ENCODE data around the gene RUNX3. TPM values are rescaled to one million over a fixed set of nuclear protein-coding genes. Genes with fewer than 3 reads are reported as not detected.
A peak's percentile ranks its signal among the peaks of the same experiment; 100 is the strongest.

The RUNX3 gene
- total RNA-seq, 4 donors from 2014 or later, result 0.26 to 1.7 (median 1.6) TPM; not detected in 1

GRCh38 chr1:24900985-24901781 lies 28.9 kb downstream of the RUNX3 start:
- peak in 1 of 2 donors; percentile 6 for DNase-seq
- Histone ChIP-seq H3K27ac (no peak overlapping the region), H3K27me3 (no peaks in the 10 kb centered on the region), H3K36me3 (no peaks in the 10 kb centered on the region), H3K4me1 (no peaks in the 10 kb centered on the region), H3K4me3 (no peak overlapping the region), H3K9me3 (no peaks in the 10 kb centered on the region)
- TF ChIP-seq POLR2A (IDR thresholded peaks at IDR 0.05) (no peak), CTCF (IDR thresholded peaks at IDR 0.05) (no peak)
- intact Hi-C loops (cut with DNase I; ENCODE audit: low total_unique reads), result no loop called here

- Histone ChIP-seq H3K9me3 (no peaks in the 10 kb centered on the region), H3K36me3 (no peaks in the 10 kb centered on the region), H3K4me3 (no peak overlapping the region), H3K4me1 (no peaks in the 10 kb centered on the region), H3K27ac (no peak overlapping the region), H3K27me3 (no peaks in the 10 kb centered on the region)
- no peak for DNase-seq
- TF ChIP-seq POLR2A (IDR thresholded peaks at IDR 0.05) (no peak), CTCF (IDR thresholded peaks at IDR 0.05) (no peak)
- intact Hi-C loops (cut with DNase I; ENCODE audit: low total_unique reads), result no loop called here
Measured at GRCh38 chr1:24900486-24900849, 29.6 kb downstream of the RUNX3 start.

GRCh38 chr1:24899581-24900485 lies 30.2 kb downstream of the RUNX3 start:
- intact Hi-C loops (cut with DNase I; ENCODE audit: low total_unique reads), result no loop called here
- Histone ChIP-seq H3K36me3 (no peaks in the 10 kb centered on the region), H3K4me3 (no peak overlapping the region), H3K27ac (no peak overlapping the region), H3K4me1 (no peaks in the 10 kb centered on the region), H3K9me3 (no peaks in the 10 kb centered on the region), H3K27me3 (no peaks in the 10 kb centered on the region)
- no peak for TF ChIP-seq POLR2A (IDR thresholded peaks at IDR 0.05)
- TF ChIP-seq CTCF (IDR thresholded peaks at IDR 0.05), result no peak
- no peak for DNase-seq

- Histone ChIP-seq H3K36me3 (no peaks in the 10 kb centered on the region), H3K9me3 (no peaks in the 10 kb centered on the region), H3K4me1 (no peaks in the 10 kb centered on the region), H3K4me3 (no peak overlapping the region), H3K27me3 (no peaks in the 10 kb centered on the region), H3K27ac (no peak overlapping the region)
- intact Hi-C loops (cut with DNase I; ENCODE audit: low total_unique reads), result no loop called here
- TF ChIP-seq POLR2A (IDR thresholded peaks at IDR 0.05) (no peak), CTCF (IDR thresholded peaks at IDR 0.05) (no peak)
- DNase-seq, result no peak
Measured at GRCh38 chr1:24898909-24899439, 31.1 kb downstream of the RUNX3 start.

Data from uterus (tissue), 4 donors.